ENCODE results near the gene TBATA.

TBATA gene

GRCh38 chr10:70805619-70806215 lies 20.5 kb upstream of the TBATA start:
- no peaks in the 10 kb centered on the region for H3K9me3 ChIP-seq (ENCODE audit: low read length)
- H3K36me3 ChIP-seq (ENCODE audit: insufficient read depth, low read length), result no peaks in the 10 kb centered on the region
- no peak overlapping the region for H3K4me3 ChIP-seq (ENCODE audit: low read depth in 1 of 2, low read length in 2 of 2)
- no peak overlapping the region for H3K27ac ChIP-seq (ENCODE audit: low read depth, low read length)
- no peaks in the 10 kb centered on the region for H3K27me3 ChIP-seq (ENCODE audit: control insufficient read depth in 1 of 2, insufficient read depth in 2 of 2, low read length in 2 of 2)
- no peak overlapping the region for H3K9ac ChIP-seq (ENCODE audit: low read length)
- H3K4me1 ChIP-seq (ENCODE audit: insufficient read depth, low read length), result no peaks in the 10 kb centered on the region

GRCh38 chr10:70804421-70804808 lies 19.2 kb upstream of the TBATA start:
- Histone ChIP-seq H3K9ac (ENCODE audit: low read length) (no peak overlapping the region), H3K4me3 (ENCODE audit: low read depth in 1 of 2, low read length in 2 of 2) (no peak overlapping the region), H3K27ac (ENCODE audit: low read depth, low read length) (no peak overlapping the region), H3K4me1 (ENCODE audit: insufficient read depth, low read length) (no peaks in the 10 kb centered on the region), H3K9me3 (ENCODE audit: low read length) (no peaks in the 10 kb centered on the region), H3K27me3 (ENCODE audit: control insufficient read depth in 1 of 2, insufficient read depth in 2 of 2, low read length in 2 of 2) (no peaks in the 10 kb centered on the region), H3K36me3 (ENCODE audit: insufficient read depth, low read length) (no peaks in the 10 kb centered on the region)

- Histone ChIP-seq H3K4me3 (ENCODE audit: low read depth in 1 of 2, low read length in 2 of 2) (no peak overlapping the region), H3K9me3 (ENCODE audit: low read length) (no peaks in the 10 kb centered on the region), H3K27ac (ENCODE audit: low read depth, low read length) (no peak overlapping the region), H3K36me3 (ENCODE audit: insufficient read depth, low read length) (no peaks in the 10 kb centered on the region), H3K4me1 (ENCODE audit: insufficient read depth, low read length) (no peaks in the 10 kb centered on the region), H3K27me3 (ENCODE audit: control insufficient read depth in 1 of 2, insufficient read depth in 2 of 2, low read length in 2 of 2) (no peaks in the 10 kb centered on the region), H3K9ac (ENCODE audit: low read length) (no peak overlapping the region)
These were observed 18.7 kb upstream of the TBATA start for GRCh38 chr10:70803775-70804420.

- no peak overlapping the region for H3K4me3 ChIP-seq (ENCODE audit: low read depth in 1 of 2, low read length in 2 of 2)
- no peak overlapping the region for H3K9ac ChIP-seq (ENCODE audit: low read length)
- H3K9me3 ChIP-seq (ENCODE audit: low read length), result no peaks in the 10 kb centered on the region
- no peak overlapping the region for H3K27ac ChIP-seq (ENCODE audit: low read depth, low read length)
- H3K4me1 ChIP-seq (ENCODE audit: insufficient read depth, low read length), result no peaks in the 10 kb centered on the region
- H3K36me3 ChIP-seq (ENCODE audit: insufficient read depth, low read length), result no peaks in the 10 kb centered on the region
- peaks cover 0 to 5% of the 10 kb centered on the region in 2 donors for H3K27me3 ChIP-seq (ENCODE audit: control insufficient read depth in 1 of 2, insufficient read depth in 2 of 2, low read length in 2 of 2)
These were observed 16.7 kb upstream of the TBATA start for GRCh38 chr10:70801854-70802253.

- H3K4me3 ChIP-seq (ENCODE audit: low read depth in 1 of 2, low read length in 2 of 2), result no peak overlapping the region
These were observed 13.9 kb upstream of the TBATA start for GRCh38 chr10:70799124-70799523.

GRCh38 chr10:70797840-70798239 lies 12.7 kb upstream of the TBATA start:
- Histone ChIP-seq H3K27me3 (ENCODE audit: control insufficient read depth in 1 of 2, insufficient read depth in 2 of 2, low read length in 2 of 2) (peaks cover 0 to 5% of the 10 kb centered on the region in 2 donors), H3K9me3 (ENCODE audit: low read length) (no peaks in the 10 kb centered on the region), H3K9ac (ENCODE audit: low read length) (no peak overlapping the region), H3K4me1 (ENCODE audit: insufficient read depth, low read length) (no peaks in the 10 kb centered on the region), H3K4me3 (ENCODE audit: low read depth in 1 of 2, low read length in 2 of 2) (no peak overlapping the region), H3K27ac (ENCODE audit: low read depth, low read length) (no peak overlapping the region), H3K36me3 (ENCODE audit: insufficient read depth, low read length) (no peaks in the 10 kb centered on the region)

More at GRCh38 chr10:70799124-70799523, 13.9 kb upstream of the TBATA start:
- Histone ChIP-seq H3K9me3 (ENCODE audit: low read length) (no peaks in the 10 kb centered on the region), H3K4me1 (ENCODE audit: insufficient read depth, low read length) (no peaks in the 10 kb centered on the region), H3K27me3 (ENCODE audit: control insufficient read depth in 1 of 2, insufficient read depth in 2 of 2, low read length in 2 of 2) (peaks cover 0 to 5% of the 10 kb centered on the region in 2 donors), H3K27ac (ENCODE audit: low read depth, low read length) (no peak overlapping the region), H3K36me3 (ENCODE audit: insufficient read depth, low read length) (no peaks in the 10 kb centered on the region), H3K9ac (ENCODE audit: low read length) (no peak overlapping the region)

- Histone ChIP-seq H3K4me1 (ENCODE audit: insufficient read depth, low read length) (no peaks in the 10 kb centered on the region), H3K27me3 (ENCODE audit: control insufficient read depth in 1 of 2, insufficient read depth in 2 of 2, low read length in 2 of 2) (peaks cover 0 to 5% of the 10 kb centered on the region in 2 donors), H3K36me3 (ENCODE audit: insufficient read depth, low read length) (no peaks in the 10 kb centered on the region), H3K27ac (ENCODE audit: low read depth, low read length) (no peak overlapping the region), H3K4me3 (ENCODE audit: low read depth in 1 of 2, low read length in 2 of 2) (no peak overlapping the region), H3K9me3 (ENCODE audit: low read length) (no peaks in the 10 kb centered on the region), H3K9ac (ENCODE audit: low read length) (no peak overlapping the region)
These were observed 10.4 kb upstream of the TBATA start for GRCh38 chr10:70795613-70796012.

GRCh38 chr10:70791386-70792039 lies 6.3 kb upstream of the TBATA start:
- Histone ChIP-seq H3K36me3 (ENCODE audit: insufficient read depth, low read length) (no peaks in the 10 kb centered on the region), H3K4me1 (ENCODE audit: insufficient read depth, low read length) (no peaks in the 10 kb centered on the region), H3K4me3 (ENCODE audit: low read depth in 1 of 2, low read length in 2 of 2) (no peak overlapping the region), H3K9ac (ENCODE audit: low read length) (no peak overlapping the region), H3K27me3 (ENCODE audit: control insufficient read depth in 1 of 2, insufficient read depth in 2 of 2, low read length in 2 of 2) (no peaks in the 10 kb centered on the region), H3K9me3 (ENCODE audit: low read length) (no peaks in the 10 kb centered on the region), H3K27ac (ENCODE audit: low read depth, low read length) (no peak overlapping the region)

- Histone ChIP-seq H3K4me3 (ENCODE audit: low read depth in 1 of 2, low read length in 2 of 2) (no peak overlapping the region), H3K36me3 (ENCODE audit: insufficient read depth, low read length) (no peaks in the 10 kb centered on the region), H3K27ac (ENCODE audit: low read depth, low read length) (no peak overlapping the region), H3K9ac (ENCODE audit: low read length) (no peak overlapping the region), H3K27me3 (ENCODE audit: control insufficient read depth in 1 of 2, insufficient read depth in 2 of 2, low read length in 2 of 2) (no peaks in the 10 kb centered on the region), H3K9me3 (ENCODE audit: low read length) (no peaks in the 10 kb centered on the region), H3K4me1 (ENCODE audit: insufficient read depth, low read length) (no peaks in the 10 kb centered on the region)
These were observed 1.7 kb upstream of the TBATA start for GRCh38 chr10:70786799-70787415.

GRCh38 chr10:70784471-70784870 lies 706 bp downstream of the TBATA start:
- Histone ChIP-seq H3K4me1 (ENCODE audit: insufficient read depth, low read length) (no peaks in the 10 kb centered on the region), H3K9me3 (ENCODE audit: low read length) (no peaks in the 10 kb centered on the region), H3K36me3 (ENCODE audit: insufficient read depth, low read length) (no peaks in the 10 kb centered on the region), H3K27ac (ENCODE audit: low read depth, low read length) (no peak overlapping the region), H3K4me3 (ENCODE audit: low read depth in 1 of 2, low read length in 2 of 2) (no peak overlapping the region), H3K9ac (ENCODE audit: low read length) (no peak overlapping the region), H3K27me3 (ENCODE audit: control insufficient read depth in 1 of 2, insufficient read depth in 2 of 2, low read length in 2 of 2) (no peaks in the 10 kb centered on the region)

GRCh38 chr10:70784016-70784415 lies 1.2 kb downstream of the TBATA start:
- no peak overlapping the region for H3K27ac ChIP-seq (ENCODE audit: low read depth, low read length)
- no peak overlapping the region for H3K4me3 ChIP-seq (ENCODE audit: low read depth in 1 of 2, low read length in 2 of 2)
- H3K36me3 ChIP-seq (ENCODE audit: insufficient read depth, low read length), result no peaks in the 10 kb centered on the region
- H3K9ac ChIP-seq (ENCODE audit: low read length), result no peak overlapping the region
- no peaks in the 10 kb centered on the region for H3K4me1 ChIP-seq (ENCODE audit: insufficient read depth, low read length)
- H3K27me3 ChIP-seq (ENCODE audit: control insufficient read depth in 1 of 2, insufficient read depth in 2 of 2, low read length in 2 of 2), result no peaks in the 10 kb centered on the region
- H3K9me3 ChIP-seq (ENCODE audit: low read length), result no peaks in the 10 kb centered on the region
